Suprapubic skin (tissue), 3 donors: ENCODE data around the gene LSM14A.

Source experiments
- EP300 ChIP-seq: sonication (generic); formaldehyde crosslinking; IDR thresholded peaks from one replicate; pipeline ENCODE4 v1.6.1; 2017; ENCODE audit warnings: antibody characterized with exemption
- TF ChIP-seq, protein P1 (sequence below), 2 donors: fragments of 200-600 bp in 1 of 2; fragments of 450-650 bp in 1 of 2; sonication (generic) in 1 of 2; IDR thresholded peaks; one replicate each; pipeline ENCODE4 v1.5.1; 2016 to 2019; ENCODE audit warnings: antibody characterized with exemption in 2 of 2, mild to moderate bottlenecking in 1 of 2, moderate library complexity in 1 of 2

DNA sequence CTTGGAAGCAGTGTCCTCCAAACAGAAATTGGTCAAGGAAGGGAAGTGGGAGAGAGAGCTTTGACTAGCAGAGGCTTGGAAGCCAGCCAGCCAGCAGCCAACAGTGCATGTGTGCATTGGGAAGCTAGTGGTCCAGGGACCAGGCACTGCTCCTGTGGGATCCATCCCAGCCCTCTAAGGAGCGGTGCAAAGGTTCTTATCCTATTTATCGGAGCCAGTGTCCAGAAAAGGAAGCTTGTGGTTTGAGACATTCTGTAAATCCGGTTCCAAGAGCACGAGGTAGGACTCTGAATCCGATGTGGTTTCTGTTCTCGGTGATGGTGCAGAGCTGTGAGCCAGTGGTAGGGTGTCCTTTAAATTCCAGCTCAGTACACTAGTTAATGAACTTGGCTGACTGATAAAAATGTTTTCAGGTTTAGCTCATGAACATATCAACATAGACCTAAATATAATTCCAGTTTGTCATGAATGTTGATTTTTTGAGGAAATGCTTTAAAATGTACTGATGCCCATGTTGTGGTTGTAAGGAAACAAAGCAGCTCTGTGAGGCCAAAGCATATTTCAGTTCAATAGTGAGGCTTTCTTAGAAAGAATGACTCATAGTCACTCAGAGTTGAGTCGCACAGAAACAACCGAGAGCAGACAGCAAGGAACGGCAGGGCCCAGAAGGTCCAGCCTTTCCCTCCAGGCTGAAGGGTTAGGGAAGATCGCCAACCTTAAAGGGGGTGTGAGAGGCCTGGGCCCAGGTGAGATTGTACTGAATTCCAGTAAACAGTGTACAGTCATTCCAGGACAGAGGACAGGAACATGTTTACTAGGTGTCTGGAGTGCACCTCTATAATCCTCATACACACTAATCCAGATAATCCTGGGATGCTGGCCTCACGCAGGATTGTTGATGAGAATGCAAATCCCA, 60.5 kb downstream of the LSM14A start:
- TF ChIP-seq, protein P1, sequence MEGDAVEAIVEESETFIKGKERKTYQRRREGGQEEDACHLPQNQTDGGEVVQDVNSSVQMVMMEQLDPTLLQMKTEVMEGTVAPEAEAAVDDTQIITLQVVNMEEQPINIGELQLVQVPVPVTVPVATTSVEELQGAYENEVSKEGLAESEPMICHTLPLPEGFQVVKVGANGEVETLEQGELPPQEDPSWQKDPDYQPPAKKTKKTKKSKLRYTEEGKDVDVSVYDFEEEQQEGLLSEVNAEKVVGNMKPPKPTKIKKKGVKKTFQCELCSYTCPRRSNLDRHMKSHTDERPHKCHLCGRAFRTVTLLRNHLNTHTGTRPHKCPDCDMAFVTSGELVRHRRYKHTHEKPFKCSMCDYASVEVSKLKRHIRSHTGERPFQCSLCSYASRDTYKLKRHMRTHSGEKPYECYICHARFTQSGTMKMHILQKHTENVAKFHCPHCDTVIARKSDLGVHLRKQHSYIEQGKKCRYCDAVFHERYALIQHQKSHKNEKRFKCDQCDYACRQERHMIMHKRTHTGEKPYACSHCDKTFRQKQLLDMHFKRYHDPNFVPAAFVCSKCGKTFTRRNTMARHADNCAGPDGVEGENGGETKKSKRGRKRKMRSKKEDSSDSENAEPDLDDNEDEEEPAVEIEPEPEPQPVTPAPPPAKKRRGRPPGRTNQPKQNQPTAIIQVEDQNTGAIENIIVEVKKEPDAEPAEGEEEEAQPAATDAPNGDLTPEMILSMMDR (IDR thresholded peaks at IDR 0.05) = no peak
- TF ChIP-seq EP300 = no peak
